GM21717 (cell line): Measurements from ENCODE around the gene NR2F6.
A peak's percentile ranks its signal among the peaks of the same experiment; 100 is the strongest.

Source experiments
- ATAC-seq: cut with Tn5 transposase; IDR thresholded peaks from one replicate; pipeline ENCODE4 v1.9.1; 2021; ENCODE audit warnings: mild to moderate bottlenecking, moderate library complexity; ENCODE audit not compliant: unreplicated experiment

Gene NR2F6

GRCh38 chr19:17240062-17240752 lies 5.5 kb downstream of the NR2F6 start:
- no peak for ATAC-seq

GRCh38 chr19:17237747-17238706 lies 7.7 kb downstream of the NR2F6 start:
- no peak for ATAC-seq

- no peak for ATAC-seq
These were observed 8.7 kb downstream of the NR2F6 start for GRCh38 chr19:17236811-17237543.

GRCh38 chr19:17235971-17236777 lies 9.5 kb downstream of the NR2F6 start:
- no peak for ATAC-seq

GRCh38 chr19:17235300-17235970 lies 10.3 kb downstream of the NR2F6 start:
- no peak for ATAC-seq

- ATAC-seq: no peak
These were observed 10.8 kb downstream of the NR2F6 start for GRCh38 chr19:17234911-17235299.

- no peak for ATAC-seq
These were observed 13.5 kb downstream of the NR2F6 start for GRCh38 chr19:17232258-17232657.

GRCh38 chr19:17229890-17230289 lies 15.8 kb downstream of the NR2F6 start:
- no peak for ATAC-seq

- ATAC-seq: no peak
These were observed 17.8 kb downstream of the NR2F6 start for GRCh38 chr19:17227798-17228367.

- ATAC-seq: peak; percentile 72
These were observed 19.5 kb downstream of the NR2F6 start, which contains the start of gene OCEL1 for GRCh38 chr19:17226002-17226933. Gene OCEL1, plus strand, starts transcription at chr19:17226226. Its CDS starts 22 bp downstream, at chr19:17226248.

- ATAC-seq: no peak
These were observed 20.7 kb downstream of the NR2F6 start for GRCh38 chr19:17225053-17225452.

GRCh38 chr19:17220207-17220758 lies 25.4 kb downstream of the NR2F6 start:
- no peak for ATAC-seq

- no peak for ATAC-seq
These were observed 26.4 kb downstream of the NR2F6 start for GRCh38 chr19:17219286-17219685.

GRCh38 chr19:17216058-17216670 lies 29.6 kb downstream of the NR2F6 start:
- no peak for ATAC-seq

- ATAC-seq: peak; percentile 41
These were observed 30.4 kb downstream of the NR2F6 start, which contains the start of gene USE1 for GRCh38 chr19:17215127-17215971. Gene USE1, plus strand, starts transcription at chr19:17215357. Its CDS starts 49 bp downstream, at chr19:17215406.

GRCh38 chr19:17214508-17215126 lies 31.1 kb downstream of the NR2F6 start:
- ATAC-seq: no peak
